KOPT-K1 (cell line): ENCODE data around the gene MAMLD1.

Experiments
- H3K27ac ChIP-seq: fragments of 200-600 bp; sonication (generic); 2 replicates; pipeline ENCODE4 v1.5.1; 2016; ENCODE audit warnings: antibody characterized with exemption, mild to moderate bottlenecking, low read depth, low read length; ENCODE audit not compliant: poor library complexity, severe bottlenecking
- H3K36me3 ChIP-seq: fragments of 200-600 bp; sonication (generic); 2 replicates; pipeline ENCODE4 v1.5.1; 2017; ENCODE audit warnings: antibody characterized with exemption, mild to moderate bottlenecking, low read length, moderate library complexity; ENCODE audit not compliant: insufficient read depth
- H3K9me3 ChIP-seq: fragments of 200-600 bp; sonication (generic); 2 replicates; pipeline ENCODE4 v1.5.1; 2017; ENCODE audit warnings: antibody characterized with exemption, low read length, mild to moderate bottlenecking; ENCODE audit not compliant: insufficient read depth, poor library complexity, severe bottlenecking

MAMLD1 gene

GRCh38 chrX:150364347-150365050, 1.4 kb downstream of the MAMLD1 start:
- no peaks in the 10 kb centered on the region for H3K9me3 ChIP-seq
- H3K36me3 ChIP-seq = no peaks in the 10 kb centered on the region
- no peak overlapping the region for H3K27ac ChIP-seq

- H3K9me3 ChIP-seq = no peaks in the 10 kb centered on the region
- H3K27ac ChIP-seq = no peak overlapping the region
- no peaks in the 10 kb centered on the region for H3K36me3 ChIP-seq
Observed at GRCh38 chrX:150365051-150365989, 2.2 kb downstream of the MAMLD1 start.

GRCh38 chrX:150365990-150366911, 3.1 kb downstream of the MAMLD1 start:
- Histone ChIP-seq H3K9me3 (no peaks in the 10 kb centered on the region), H3K27ac (no peak overlapping the region), H3K36me3 (no peaks in the 10 kb centered on the region)

GRCh38 chrX:150366951-150367545, 3.9 kb downstream of the MAMLD1 start:
- no peak overlapping the region for H3K27ac ChIP-seq
- no peaks in the 10 kb centered on the region for H3K36me3 ChIP-seq
- H3K9me3 ChIP-seq = no peaks in the 10 kb centered on the region

GRCh38 chrX:150370589-150371312, 7.6 kb downstream of the MAMLD1 start:
- no peaks in the 10 kb centered on the region for H3K9me3 ChIP-seq
- H3K36me3 ChIP-seq = no peaks in the 10 kb centered on the region
- H3K27ac ChIP-seq = no peak overlapping the region

GRCh38 chrX:150371877-150372276, 8.8 kb downstream of the MAMLD1 start:
- Histone ChIP-seq H3K27ac (no peak overlapping the region), H3K36me3 (no peaks in the 10 kb centered on the region), H3K9me3 (no peaks in the 10 kb centered on the region)

GRCh38 chrX:150372280-150372679, 9.2 kb downstream of the MAMLD1 start:
- Histone ChIP-seq H3K27ac (no peak overlapping the region), H3K9me3 (no peaks in the 10 kb centered on the region), H3K36me3 (no peaks in the 10 kb centered on the region)

- Histone ChIP-seq H3K27ac (no peak overlapping the region), H3K9me3 (no peaks in the 10 kb centered on the region), H3K36me3 (no peaks in the 10 kb centered on the region)
Observed at GRCh38 chrX:150372756-150373155, 9.6 kb downstream of the MAMLD1 start.

- Histone ChIP-seq H3K36me3 (no peaks in the 10 kb centered on the region), H3K9me3 (no peaks in the 10 kb centered on the region), H3K27ac (no peak overlapping the region)
Observed at GRCh38 chrX:150375243-150375770, 12.2 kb downstream of the MAMLD1 start.

GRCh38 chrX:150377005-150377404, 13.9 kb downstream of the MAMLD1 start:
- Histone ChIP-seq H3K36me3 (no peaks in the 10 kb centered on the region), H3K9me3 (no peaks in the 10 kb centered on the region), H3K27ac (no peak overlapping the region)

GRCh38 chrX:150405006-150405405, 41.9 kb downstream of the MAMLD1 start:
- Histone ChIP-seq H3K9me3 (no peaks in the 10 kb centered on the region), H3K27ac (no peak overlapping the region), H3K36me3 (no peaks in the 10 kb centered on the region)

GRCh38 chrX:150405576-150405975, 42.5 kb downstream of the MAMLD1 start:
- no peaks in the 10 kb centered on the region for H3K36me3 ChIP-seq
- H3K27ac ChIP-seq = no peak overlapping the region
- H3K9me3 ChIP-seq = no peaks in the 10 kb centered on the region

- Histone ChIP-seq H3K27ac (no peak overlapping the region), H3K36me3 (no peaks in the 10 kb centered on the region), H3K9me3 (no peaks in the 10 kb centered on the region)
Observed at GRCh38 chrX:150406596-150406995, 43.5 kb downstream of the MAMLD1 start.

GRCh38 chrX:150408007-150408406, 44.9 kb downstream of the MAMLD1 start:
- Histone ChIP-seq H3K36me3 (no peaks in the 10 kb centered on the region), H3K9me3 (no peaks in the 10 kb centered on the region), H3K27ac (no peak overlapping the region)
